Measurements from ENCODE around the gene CREBRF. TPM values are rescaled to one million over a fixed set of nuclear protein-coding genes. Genes with fewer than 3 reads are reported as not detected.

CREBRF gene
- total RNA-seq, 1 experiment from 2014 or later, result 12.3 TPM

- H3K27ac Mint-ChIP-seq (ENCODE audit: unreplicated experiment), result no peak overlapping the region
- peaks cover 44% of the 10 kb centered on the region for H3K36me3 Mint-ChIP-seq (ENCODE audit: insufficient read depth, unreplicated experiment)
- TF ChIP-seq, protein P1, sequence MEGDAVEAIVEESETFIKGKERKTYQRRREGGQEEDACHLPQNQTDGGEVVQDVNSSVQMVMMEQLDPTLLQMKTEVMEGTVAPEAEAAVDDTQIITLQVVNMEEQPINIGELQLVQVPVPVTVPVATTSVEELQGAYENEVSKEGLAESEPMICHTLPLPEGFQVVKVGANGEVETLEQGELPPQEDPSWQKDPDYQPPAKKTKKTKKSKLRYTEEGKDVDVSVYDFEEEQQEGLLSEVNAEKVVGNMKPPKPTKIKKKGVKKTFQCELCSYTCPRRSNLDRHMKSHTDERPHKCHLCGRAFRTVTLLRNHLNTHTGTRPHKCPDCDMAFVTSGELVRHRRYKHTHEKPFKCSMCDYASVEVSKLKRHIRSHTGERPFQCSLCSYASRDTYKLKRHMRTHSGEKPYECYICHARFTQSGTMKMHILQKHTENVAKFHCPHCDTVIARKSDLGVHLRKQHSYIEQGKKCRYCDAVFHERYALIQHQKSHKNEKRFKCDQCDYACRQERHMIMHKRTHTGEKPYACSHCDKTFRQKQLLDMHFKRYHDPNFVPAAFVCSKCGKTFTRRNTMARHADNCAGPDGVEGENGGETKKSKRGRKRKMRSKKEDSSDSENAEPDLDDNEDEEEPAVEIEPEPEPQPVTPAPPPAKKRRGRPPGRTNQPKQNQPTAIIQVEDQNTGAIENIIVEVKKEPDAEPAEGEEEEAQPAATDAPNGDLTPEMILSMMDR (IDR thresholded peaks at IDR 0.05; ENCODE audit: insufficient read depth in 1 of 2, low read depth in 1 of 2, low read length in 1 of 2, severe bottlenecking in 1 of 2, unreplicated experiment in 1 of 2), result no peak
- H3K4me1 ChIP-seq, result no peaks in the 10 kb centered on the region
- H3K4me3 Mint-ChIP-seq (ENCODE audit: unreplicated experiment), result no peak overlapping the region
- DNase-seq, result no peak
- peaks cover 1% of the 10 kb centered on the region for H3K36me3 ChIP-seq (ENCODE audit: control insufficient read depth, insufficient read depth, low read length)
- no peaks in the 10 kb centered on the region for H3K9me3 Mint-ChIP-seq (ENCODE audit: unreplicated experiment)
- no peaks in the 10 kb centered on the region for H3K9me3 ChIP-seq
- intact Hi-C loops (cut with micrococcal nuclease; ENCODE audit: unreplicated experiment), result no loop called here
- ChIA-PET CTCF (no interaction called here), POLR2A (no interaction called here)
- no peaks in the 10 kb centered on the region for H3K27me3 ChIP-seq (replicated peaks; ENCODE audit: control insufficient read depth, insufficient read depth, low read length)
- H3K27me3 Mint-ChIP-seq (ENCODE audit: insufficient read depth, unreplicated experiment), result no peaks in the 10 kb centered on the region
- H3K4me1 Mint-ChIP-seq (ENCODE audit: low read depth, unreplicated experiment), result peaks cover 5% of the 10 kb centered on the region
- BruUV-seq (replicated peaks), result no TSS peak
- no peak overlapping the region for H3K4me3 ChIP-seq (ENCODE audit: low read depth, low read length)
Measured at GRCh38 chr5:173159256-173159655, 103.1 kb downstream of the CREBRF start.

GRCh38 chr5:173161148-173161547 is 105.0 kb downstream of the CREBRF start:
- intact Hi-C loops (cut with micrococcal nuclease; ENCODE audit: unreplicated experiment), result no loop called here
- Mint-ChIP-seq H3K27me3 (ENCODE audit: insufficient read depth, unreplicated experiment) (no peaks in the 10 kb centered on the region), H3K27ac (ENCODE audit: unreplicated experiment) (no peak overlapping the region)

GRCh38 chr5:173163219-173163618 is 107.1 kb downstream of the CREBRF start:
- no peaks in the 10 kb centered on the region for H3K27me3 Mint-ChIP-seq (ENCODE audit: insufficient read depth, unreplicated experiment)
- no peak overlapping the region for H3K27ac Mint-ChIP-seq (ENCODE audit: unreplicated experiment)
- Histone ChIP-seq H3K4me3 (ENCODE audit: low read depth, low read length) (no peak overlapping the region), H3K4me1 (no peaks in the 10 kb centered on the region), H3K27me3 (replicated peaks; ENCODE audit: control insufficient read depth, insufficient read depth, low read length) (no peaks in the 10 kb centered on the region), H3K9me3 (no peaks in the 10 kb centered on the region), H3K36me3 (ENCODE audit: control insufficient read depth, insufficient read depth, low read length) (peaks cover 1% of the 10 kb centered on the region)
- no peak overlapping the region for H3K4me3 Mint-ChIP-seq (ENCODE audit: unreplicated experiment)
- no peaks in the 10 kb centered on the region for H3K4me1 Mint-ChIP-seq (ENCODE audit: low read depth, unreplicated experiment)
- H3K9me3 Mint-ChIP-seq (ENCODE audit: unreplicated experiment), result no peaks in the 10 kb centered on the region
- no TSS peak for BruUV-seq (replicated peaks)
- CTCF ChIA-PET, result interaction anchor here (0.6 kb wide), 1 partner anchor 155 kb away, joined by 3 read pairs; no protein-coding TSS in a partner anchor
- intact Hi-C loops (cut with micrococcal nuclease; ENCODE audit: unreplicated experiment), result no loop called here
- no peak for DNase-seq
- TF ChIP-seq, protein P1 (IDR thresholded peaks at IDR 0.05; ENCODE audit: insufficient read depth in 1 of 2, low read depth in 1 of 2, low read length in 1 of 2, severe bottlenecking in 1 of 2, unreplicated experiment in 1 of 2), result no peak
- POLR2A ChIA-PET, result interaction anchor here (1.0 kb wide), 1 partner anchor 180 kb away, joined by 3 read pairs; the partner anchor contains the start of gene ATP6V0E1
- peaks cover 25% of the 10 kb centered on the region for H3K36me3 Mint-ChIP-seq (ENCODE audit: insufficient read depth, unreplicated experiment)

More at GRCh38 chr5:173161148-173161547, 105.0 kb downstream of the CREBRF start:
- peaks cover 1% of the 10 kb centered on the region for H3K36me3 ChIP-seq (ENCODE audit: control insufficient read depth, insufficient read depth, low read length)
- POLR2A ChIA-PET, result no interaction called here
- no peak for DNase-seq
- Mint-ChIP-seq H3K36me3 (ENCODE audit: insufficient read depth, unreplicated experiment) (peaks cover 35% of the 10 kb centered on the region), H3K4me1 (ENCODE audit: low read depth, unreplicated experiment) (no peaks in the 10 kb centered on the region), H3K9me3 (ENCODE audit: unreplicated experiment) (no peaks in the 10 kb centered on the region), H3K4me3 (ENCODE audit: unreplicated experiment) (no peak overlapping the region)
- no peaks in the 10 kb centered on the region for H3K9me3 ChIP-seq
- no TSS peak for BruUV-seq (replicated peaks)
- H3K27me3 ChIP-seq (replicated peaks; ENCODE audit: control insufficient read depth, insufficient read depth, low read length), result no peaks in the 10 kb centered on the region
- H3K4me1 ChIP-seq, result no peaks in the 10 kb centered on the region
- no peak overlapping the region for H3K4me3 ChIP-seq (ENCODE audit: low read depth, low read length)
- CTCF ChIA-PET, result no interaction called here
- TF ChIP-seq, protein P1 (IDR thresholded peaks at IDR 0.05; ENCODE audit: insufficient read depth in 1 of 2, low read depth in 1 of 2, low read length in 1 of 2, severe bottlenecking in 1 of 2, unreplicated experiment in 1 of 2), result no peak
